Caco-2 (cell line): Measurements from ENCODE around the gene SOCS2. TPM values are rescaled to one million over a fixed set of nuclear protein-coding genes. Genes with fewer than 3 reads are reported as not detected.

ENCODE experiments used
- BruUV-seq: library from RNA; stranded (reverse); fragments of 400-500 nt; replicated peaks from 2 replicates; lab custom pipeline; 2021; lab: Mats Ljungman, UMichigan
- CTCF ChIA-PET: fragments of 300-600 bp; sonication (Branson Sonifier 250); formaldehyde crosslinking; loops from one replicate; lab custom pipeline; 2022; ENCODE audit warnings: antibody characterized with exemption; lab: Charles Lee
- POLR2A ChIA-PET: fragments of 300-600 bp; sonication (Branson Sonifier 250); formaldehyde crosslinking; loops from one replicate; lab custom pipeline; 2022; ENCODE audit warnings: antibody characterized with exemption; lab: Charles Lee
- DNase-seq, 2 experiments: peaks; one replicate each; pipeline versions ENCODE4 v3.0.0 to v3.0.0-alpha.2; 2020 to 2022
- H3K27me3 ChIP-seq: replicated peaks from 2 replicates; pipeline ENCODE4 v1.6.0; 2011; ENCODE audit warnings: low read length; ENCODE audit not compliant: control insufficient read depth, insufficient read depth
- H3K36me3 ChIP-seq: 2 replicates; pipeline ENCODE4 v1.5.1; 2011; ENCODE audit warnings: low read length; ENCODE audit not compliant: control insufficient read depth, insufficient read depth
- H3K4me1 ChIP-seq: fragments of 250-450 bp; sonication (Bioruptor Pico); 2 replicates; pipeline ENCODE4 v1.5.1; 2020; ENCODE audit warnings: mild to moderate bottlenecking
- H3K4me3 ChIP-seq: 2 replicates; pipeline ENCODE4 v1.5.1; 2011; ENCODE audit warnings: low read depth, mild to moderate bottlenecking, control low read depth, low read length
- H3K9me3 ChIP-seq: fragments of 250-450 bp; sonication (Bioruptor Pico); 2 replicates; pipeline ENCODE4 v1.5.1; 2020; ENCODE audit warnings: mild to moderate bottlenecking, moderate library complexity
- H3K27ac Mint-ChIP-seq: one replicate; pipeline ENCODE4 v1.8.0; 2022; ENCODE audit warnings: mixed read lengths; ENCODE audit not compliant: unreplicated experiment
- H3K27me3 Mint-ChIP-seq: one replicate; pipeline ENCODE4 v1.8.0; 2022; ENCODE audit warnings: mixed read lengths; ENCODE audit not compliant: insufficient read depth, unreplicated experiment
- H3K36me3 Mint-ChIP-seq: one replicate; pipeline ENCODE4 v1.8.0; 2022; ENCODE audit warnings: mild to moderate bottlenecking, mixed read lengths; ENCODE audit not compliant: insufficient read depth, unreplicated experiment
- H3K4me1 Mint-ChIP-seq: one replicate; pipeline ENCODE4 v1.8.0; 2022; ENCODE audit warnings: low read depth, mixed read lengths; ENCODE audit not compliant: unreplicated experiment
- H3K4me3 Mint-ChIP-seq: one replicate; pipeline ENCODE4 v1.8.0; 2022; ENCODE audit warnings: mild to moderate bottlenecking, moderate library complexity, mixed read lengths; ENCODE audit not compliant: unreplicated experiment
- H3K9me3 Mint-ChIP-seq: one replicate; pipeline ENCODE4 v1.8.0; 2022; ENCODE audit warnings: mixed read lengths; ENCODE audit not compliant: unreplicated experiment
- CTCF ChIP-seq, 2 experiments: fragments of 200-600 bp in 1 of 2; IDR thresholded peaks; 1 replicate in 1 of 2; 2 replicates in 1 of 2; pipeline versions ENCODE4 v1.5.1 to v1.8.0; 2011 to 2022; ENCODE audit warnings: antibody characterized with exemption in 1 of 2, control low read depth in 1 of 2, inconsistent platforms in 1 of 2, low read depth in 1 of 2, low read length in 1 of 2, mild to moderate bottlenecking in 1 of 2, moderate library complexity in 1 of 2; ENCODE audit not compliant: insufficient read depth in 1 of 2, severe bottlenecking in 1 of 2, unreplicated experiment in 1 of 2
- intact Hi-C: fragments of 100-400 bp; cut with micrococcal nuclease; formaldehyde crosslinking; loops from one replicate; pipeline ENCODE4 v1.10.0; 2022; ENCODE audit not compliant: unreplicated experiment
- total RNA-seq: library from RNA; stranded (reverse); gene quantifications from 2 replicates; pipeline ENCODE4 v1.2.3, GENCODE V29; 2022

The SOCS2 gene
- total RNA-seq, 1 experiment from 2014 or later, result 95.4 TPM

- no peak for DNase-seq
- H3K4me3 Mint-ChIP-seq, result no peak overlapping the region
- ChIA-PET POLR2A (interaction anchor here (0.6 kb wide), 1 partner anchor 10 kb away, joined by 3 read pairs; the partner anchor contains the start of gene SOCS2), CTCF (no interaction called here)
- no peak overlapping the region for H3K4me3 ChIP-seq
- peak overlapping the region; percentile 10 for H3K27ac Mint-ChIP-seq
- H3K4me1 Mint-ChIP-seq, result peaks cover 25% of the 10 kb centered on the region
- H3K27me3 ChIP-seq, result no peaks in the 10 kb centered on the region
- H3K36me3 ChIP-seq, result no peaks in the 10 kb centered on the region
- peaks cover 72% of the 10 kb centered on the region for H3K36me3 Mint-ChIP-seq
- H3K27me3 Mint-ChIP-seq, result no peaks in the 10 kb centered on the region
- TF ChIP-seq CTCF (IDR thresholded peaks at IDR 0.05; ENCODE audit: insufficient read depth in 1 of 2, low read depth in 1 of 2, low read length in 1 of 2, severe bottlenecking in 1 of 2, unreplicated experiment in 1 of 2), result no peak
- intact Hi-C loops, result no loop called here
- H3K9me3 ChIP-seq, result no peaks in the 10 kb centered on the region
- H3K4me1 ChIP-seq, result 0 out of 2 replicates have a peak, but pooled peaks cover 3% of the 10 kb centered on the region
- no TSS peak for BruUV-seq
- no peaks in the 10 kb centered on the region for H3K9me3 Mint-ChIP-seq
Observed at GRCh38 chr12:93582351-93582750, 9.9 kb downstream of the SOCS2 start.

- no peak for DNase-seq
- H3K4me3 Mint-ChIP-seq, result no peak overlapping the region
- H3K4me1 Mint-ChIP-seq, result peaks cover 20% of the 10 kb centered on the region
- ChIA-PET POLR2A (no interaction called here), CTCF (no interaction called here)
- H3K36me3 ChIP-seq, result no peaks in the 10 kb centered on the region
- intact Hi-C loops, result no loop called here
- no peak for TF ChIP-seq CTCF (IDR thresholded peaks at IDR 0.05; ENCODE audit: insufficient read depth in 1 of 2, low read depth in 1 of 2, low read length in 1 of 2, severe bottlenecking in 1 of 2, unreplicated experiment in 1 of 2)
- peaks cover 67% of the 10 kb centered on the region for H3K36me3 Mint-ChIP-seq
- no peak overlapping the region for H3K27ac Mint-ChIP-seq
- no peaks in the 10 kb centered on the region for H3K27me3 Mint-ChIP-seq
- no peak overlapping the region for H3K4me3 ChIP-seq
- H3K9me3 ChIP-seq, result no peaks in the 10 kb centered on the region
- BruUV-seq, result no TSS peak
- H3K9me3 Mint-ChIP-seq, result no peaks in the 10 kb centered on the region
- H3K27me3 ChIP-seq, result no peaks in the 10 kb centered on the region
- H3K4me1 ChIP-seq, result no peaks in the 10 kb centered on the region
Observed at GRCh38 chr12:93583627-93584392, 11.3 kb downstream of the SOCS2 start.

GRCh38 chr12:93585247-93585646 lies 12.8 kb downstream of the SOCS2 start:
- H3K27me3 Mint-ChIP-seq, result no peaks in the 10 kb centered on the region
- no peaks in the 10 kb centered on the region for H3K9me3 Mint-ChIP-seq
- intact Hi-C loops, result no loop called here
- Histone ChIP-seq H3K4me1 (no peaks in the 10 kb centered on the region), H3K27me3 (no peaks in the 10 kb centered on the region), H3K36me3 (no peaks in the 10 kb centered on the region), H3K4me3 (no peak overlapping the region), H3K9me3 (no peaks in the 10 kb centered on the region)
- no peak overlapping the region for H3K4me3 Mint-ChIP-seq
- no peak for DNase-seq
- H3K4me1 Mint-ChIP-seq, result peaks cover 12% of the 10 kb centered on the region
- peaks cover 52% of the 10 kb centered on the region for H3K36me3 Mint-ChIP-seq
- CTCF ChIA-PET, result no interaction called here
- no peak for TF ChIP-seq CTCF (IDR thresholded peaks at IDR 0.05; ENCODE audit: insufficient read depth in 1 of 2, low read depth in 1 of 2, low read length in 1 of 2, severe bottlenecking in 1 of 2, unreplicated experiment in 1 of 2)
- H3K27ac Mint-ChIP-seq, result no peak overlapping the region
- no TSS peak for BruUV-seq
- POLR2A ChIA-PET, result interaction anchor here (0.5 kb wide), 1 partner anchor 81 kb away, joined by 3 read pairs; no protein-coding TSS in a partner anchor
